Psoas muscle (tissue), 8 donors: ENCODE results near the gene FBXO44. TPM values are rescaled to one million over a fixed set of nuclear protein-coding genes. Genes with fewer than 3 reads are reported as not detected.

Experiments used
- ATAC-seq, 4 donors: fragments of 200-7000 bp; cut with Tn5 transposase; one replicate each; pipeline ENCODE4 v1.9.1; 2020; ENCODE audit warnings: moderate library complexity in 3 of 4, mild to moderate bottlenecking in 2 of 4
- DNase-seq, 2 donors: peaks; one replicate each; pipeline ENCODE4 v3.0.0-alpha.2; 2020
- H3K27ac ChIP-seq: fragments of 200-600 bp; one replicate; pipeline ENCODE4 v1.8.0; 2022
- H3K27me3 ChIP-seq, 3 donors: fragments of 200-600 bp in 1 of 3; one replicate each; pipeline versions ENCODE4 v1.6.1 to v1.8.0; 2013 to 2022; ENCODE audit warnings: low read length in 2 of 3, mild to moderate bottlenecking in 2 of 3, moderate library complexity in 1 of 3; ENCODE audit not compliant: insufficient read depth in 3 of 3
- H3K36me3 ChIP-seq, 2 donors: fragments of 200-600 bp in 1 of 2; one replicate each; pipeline versions ENCODE4 v1.6.1 to v1.8.0; 2013 to 2022; ENCODE audit warnings: low read depth in 1 of 2, mild to moderate bottlenecking in 1 of 2, moderate library complexity in 1 of 2; ENCODE audit not compliant: insufficient read depth in 1 of 2
- H3K4me1 ChIP-seq: fragments of 200-600 bp; one replicate; pipeline ENCODE4 v1.8.0; 2022
- H3K4me3 ChIP-seq: fragments of 200-600 bp; one replicate; pipeline ENCODE4 v1.8.0; 2022; ENCODE audit warnings: mild to moderate bottlenecking
- H3K9me3 ChIP-seq: fragments of 200-600 bp; one replicate; pipeline ENCODE4 v1.8.0; 2022
- CTCF ChIP-seq: fragments of 200-600 bp; IDR thresholded peaks from one replicate; pipeline ENCODE4 v1.8.0; 2022; ENCODE audit warnings: antibody characterized with exemption
- WGBS, 3 donors: extraction: QIAGEN DNeasy Blood & Tissue Kit; methylation state at CpG; one replicate each; pipeline versions ENCODE4 v1.1.6 to v1.1.7; 2013; 5-methylcytosine and 5-hydroxymethylcytosine counted together
- intact Hi-C, 2 donors: fragments of 100-400 bp; cut with DNase I; formaldehyde crosslinking; loops; one replicate each; pipeline versions ENCODE4 v1.11.0 to v1.14.2; 2022
- polyA plus RNA-seq, 3 donors: library from polyadenylated mRNA; stranded (reverse); fragments of 200-250 nt; gene quantifications; one replicate each; pipeline ENCODE4 v1.2.3, GENCODE V29; 2013
- total RNA-seq, 4 donors: library from RNA; stranded (reverse); fragmentation: NEBNext Ultra II Directional in 2 of 4; extraction: Animal tissue kit (Norgen Biotek cat#: 25700) in 2 of 4; gene quantifications; one replicate each; pipeline versions ENCODE4 v1.2.1 to v1.2.4, GENCODE V29; 2021 to 2023
- donor health status: healthy with polysubstance abuse.
- donor health status: DM: no; HTN: no; CAD: no; lungs with moderate emphysema.
- donor health status: Bipolar disorder and iron deficiency.
- donor health status: healthy.
- donor health status: DM: yes; HTN: yes; CAD: no.
- donor health status: DM: no; HTN: no; CAD: no.
- donor health status: DM: no; HTN: no; CAD: no.
- donor health status: DM: yes; HTN: yes; CAD: no.

The FBXO44 gene
- total and polyA plus RNA-seq, 7 donors, result 2.9 to 8.4 (median 4.5) TPM

GRCh38 chr1:11658542-11658941 is 3.9 kb downstream of the FBXO44 start:
- Histone ChIP-seq H3K9me3 (no peaks in the 10 kb centered on the region), H3K4me3 (no peak overlapping the region), H3K36me3 (peaks cover 2 to 36% of the 10 kb centered on the region in 2 donors), H3K27ac (no peak overlapping the region), H3K27me3 (no peaks in the 10 kb centered on the region), H3K4me1 (peaks cover 7% of the 10 kb centered on the region)
- no peak for ATAC-seq
- WGBS, 3 donors, result 80 to 85% (median 83%) methylated on average over 22 to 23 of the region's 23 CpGs
- peak in 1 of 2 donors; percentile 45 for DNase-seq
- intact Hi-C loops, result no loop called here
- no peak for TF ChIP-seq CTCF

- no peak for ATAC-seq
- Histone ChIP-seq H3K4me3 (no peak overlapping the region), H3K27me3 (no peaks in the 10 kb centered on the region), H3K4me1 (peaks cover 7% of the 10 kb centered on the region), H3K27ac (no peak overlapping the region), H3K36me3 (peaks cover 2 to 36% of the 10 kb centered on the region in 2 donors), H3K9me3 (no peaks in the 10 kb centered on the region)
- whole genome bisulfite sequencing, 3 donors, result 81 to 90% (median 84%) methylated on average over 4 of the region's 4 CpGs
- TF ChIP-seq CTCF, result no peak
- intact Hi-C loops, result no loop called here
- DNase-seq, result no peak
Observed at GRCh38 chr1:11659748-11660147, 5.1 kb downstream of the FBXO44 start.

- Histone ChIP-seq H3K4me1 (no peaks in the 10 kb centered on the region), H3K9me3 (no peaks in the 10 kb centered on the region), H3K4me3 (no peak overlapping the region), H3K27me3 (no peaks in the 10 kb centered on the region), H3K27ac (no peak overlapping the region), H3K36me3 (peaks cover 2 to 36% of the 10 kb centered on the region in 2 donors)
- ATAC-seq, result no peak
- WGBS, 3 donors, result 88 to 91% (median 90%) methylated on average over 17 of the region's 17 CpGs
- no peak for TF ChIP-seq CTCF
- peak in 1 of 2 donors; percentile 42 for DNase-seq
- intact Hi-C loops, result no loop called here
Observed at GRCh38 chr1:11661103-11661502, 6.4 kb downstream of the FBXO44 start.

GRCh38 chr1:11664336-11665065 is 9.8 kb downstream of the FBXO44 start:
- Histone ChIP-seq H3K4me3 (peak overlapping the region; percentile 74), H3K36me3 (peaks cover 2 to 24% of the 10 kb centered on the region in 2 donors), H3K4me1 (no peaks in the 10 kb centered on the region), H3K27ac (peak overlapping the region; percentile 71), H3K27me3 (no peaks in the 10 kb centered on the region), H3K9me3 (no peaks in the 10 kb centered on the region)
- DNase-seq (peak; percentile 46 to 70), ATAC-seq (peak; percentile 44 to 61 (median 54))
- WGBS, 3 donors, result 1 to 2% (median 1%) methylated on average over 28 to 66 of the region's 66 CpGs
- TF ChIP-seq CTCF, result no peak
- intact Hi-C loops, result no loop called here
